Parathyroid adenoma (tissue), 2 donors: ENCODE measurements around the gene SF3B3.
"Not testable (repeated sequence)": the region's sequence is repeated elsewhere in the genome, so short reads cannot be mapped to it uniquely, and the experiment has no call there.

Source experiments
- H2AFZ ChIP-seq: fragments of 300-600 bp; sonication (generic); one replicate; pipeline ENCODE4 v1.7.0; 2017; ENCODE audit warnings: antibody characterized with exemption, mild to moderate bottlenecking
- H3K27ac ChIP-seq: fragments of 300-600 bp; sonication (generic); one replicate; pipeline ENCODE4 v1.7.0; 2017
- H3K27me3 ChIP-seq: fragments of 300-600 bp; sonication (generic); one replicate; pipeline ENCODE4 v1.7.0; 2017; ENCODE audit warnings: low read length; ENCODE audit not compliant: control insufficient read depth, insufficient read depth
- H3K36me3 ChIP-seq: fragments of 300-600 bp; sonication (generic); one replicate; pipeline ENCODE4 v1.7.0; 2017; ENCODE audit warnings: low read length; ENCODE audit not compliant: control insufficient read depth, insufficient read depth
- H3K4me1 ChIP-seq: fragments of 300-600 bp; sonication (generic); one replicate; pipeline ENCODE4 v1.7.0; 2017; ENCODE audit warnings: control low read depth
- H3K4me2 ChIP-seq: fragments of 300-600 bp; sonication (generic); one replicate; pipeline ENCODE4 v1.7.0; 2017; ENCODE audit warnings: low read length
- H3K4me3 ChIP-seq: fragments of 300-600 bp; sonication (generic); one replicate; pipeline ENCODE4 v1.7.0; 2017; ENCODE audit warnings: low read depth, low read length
- H3K79me2 ChIP-seq: fragments of 300-600 bp; sonication (generic); one replicate; pipeline ENCODE4 v1.7.0; 2017; ENCODE audit warnings: control low read depth
- H3K9ac ChIP-seq: fragments of 300-600 bp; sonication (generic); one replicate; pipeline ENCODE4 v1.7.0; 2017; ENCODE audit warnings: mild to moderate bottlenecking
- H3K9me3 ChIP-seq: fragments of 300-600 bp; sonication (generic); one replicate; pipeline ENCODE4 v1.7.0; 2017; ENCODE audit warnings: low read length; ENCODE audit not compliant: control insufficient read depth
- CTCF ChIP-seq: fragments of 300-600 bp; sonication (generic); IDR thresholded peaks from one replicate; pipeline ENCODE4 v1.7.0; 2017; ENCODE audit warnings: antibody characterized with exemption, mild to moderate bottlenecking
- donor health status: primary hyperparathyroidism.

The SF3B3 gene

GRCh38 chr16:70529051-70529777 lies 5.6 kb downstream of the SF3B3 start:
- Histone ChIP-seq H3K79me2 (peaks cover 44% of the 10 kb centered on the region), H3K9ac (no peak overlapping the region), H3K36me3 (no peaks in the 10 kb centered on the region), H3K9me3 (no peaks in the 10 kb centered on the region), H3K4me2 (no peak overlapping the region), H2AFZ (no peak overlapping the region), H3K4me1 (peaks cover 7% of the 10 kb centered on the region), H3K4me3 (no peak overlapping the region), H3K27ac (no peak overlapping the region), H3K27me3 (no peaks in the 10 kb centered on the region)
- peak; percentile 52 for TF ChIP-seq CTCF

- H2AFZ ChIP-seq, H3K4me3 ChIP-seq, H3K36me3 ChIP-seq, H3K4me1 ChIP-seq, H3K9me3 ChIP-seq, H3K9ac ChIP-seq, H3K27ac ChIP-seq, H3K4me2 ChIP-seq, H3K27me3 ChIP-seq: not testable (repeated sequence)
- peaks cover 37% of the 10 kb centered on the region for H3K79me2 ChIP-seq
Measured at GRCh38 chr16:70529954-70530353, 6.3 kb downstream of the SF3B3 start.

- Histone ChIP-seq H3K4me3 (no peak overlapping the region), H3K9ac (no peak overlapping the region), H3K9me3 (no peaks in the 10 kb centered on the region), H3K4me1 (no peaks in the 10 kb centered on the region), H2AFZ (no peak overlapping the region), H3K36me3 (no peaks in the 10 kb centered on the region), H3K27ac (no peak overlapping the region), H3K79me2 (peaks cover 10% of the 10 kb centered on the region), H3K27me3 (no peaks in the 10 kb centered on the region), H3K4me2 (no peak overlapping the region)
- TF ChIP-seq CTCF = no peak
Measured at GRCh38 chr16:70534971-70535370, 11.4 kb downstream of the SF3B3 start.

- no peak for TF ChIP-seq CTCF
- Histone ChIP-seq H3K36me3 (no peaks in the 10 kb centered on the region), H3K4me2 (no peak overlapping the region), H3K4me3 (no peak overlapping the region), H2AFZ (no peak overlapping the region), H3K27ac (no peak overlapping the region), H3K9me3 (no peaks in the 10 kb centered on the region), H3K79me2 (peaks cover 23% of the 10 kb centered on the region), H3K9ac (no peak overlapping the region), H3K27me3 (no peaks in the 10 kb centered on the region), H3K4me1 (no peaks in the 10 kb centered on the region)
Measured at GRCh38 chr16:70540994-70541393, 17.4 kb downstream of the SF3B3 start.

GRCh38 chr16:70544548-70544947 lies 20.9 kb downstream of the SF3B3 start:
- no peaks in the 10 kb centered on the region for H3K36me3 ChIP-seq
- no peaks in the 10 kb centered on the region for H3K4me1 ChIP-seq
- no peak for TF ChIP-seq CTCF
- H3K27me3 ChIP-seq = no peaks in the 10 kb centered on the region
- no peak overlapping the region for H3K4me2 ChIP-seq
- H3K9me3 ChIP-seq = no peaks in the 10 kb centered on the region
- no peak overlapping the region for H2AFZ ChIP-seq
- H3K4me3 ChIP-seq = no peak overlapping the region
- H3K9ac ChIP-seq = no peak overlapping the region
- no peak overlapping the region for H3K27ac ChIP-seq
- peaks cover 34% of the 10 kb centered on the region for H3K79me2 ChIP-seq
